ENCODE results near the gene SRSF3.
A peak's percentile ranks its signal among the peaks of the same experiment; 100 is the strongest.
"Not testable (repeated sequence)": the region's sequence is repeated elsewhere in the genome, so short reads cannot be mapped to it uniquely, and the experiment has no call there.

Gene SRSF3

DNA sequence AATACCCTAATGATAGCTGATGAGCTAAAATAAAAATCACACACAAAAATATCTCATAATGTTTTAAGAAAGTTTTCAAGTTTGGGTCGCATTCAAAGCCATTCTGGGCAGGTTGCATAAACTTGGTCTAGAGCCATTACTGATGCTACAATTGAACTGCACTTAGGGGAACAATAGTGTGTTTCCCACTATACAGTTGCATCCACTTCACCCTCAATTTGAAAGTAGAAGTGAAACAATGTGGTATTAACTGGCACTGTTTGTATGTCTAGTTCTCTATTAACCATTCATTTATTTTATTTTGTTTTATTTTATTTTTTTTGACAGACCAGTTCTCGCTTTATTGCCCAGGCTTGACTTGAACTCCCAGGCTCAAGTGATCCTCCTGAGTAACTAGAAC lies 23.9 kb upstream of the SRSF3 start:
- no peaks in the 10 kb centered on the region for H3K9me3 ChIP-seq
- no peaks in the 10 kb centered on the region for H3K27me3 ChIP-seq
- H3K36me3 ChIP-seq, result no peaks in the 10 kb centered on the region
- H3K27ac ChIP-seq, result no peak overlapping the region
- H3K4me1 ChIP-seq (ENCODE audit: control insufficient read depth in 1 of 2, insufficient read depth in 1 of 2, low read depth in 1 of 2, low read length in 1 of 2), result peaks cover 19 to 23% of the 10 kb centered on the region in 2 experiments
- H3K4me3 ChIP-seq (ENCODE audit: low read depth in 1 of 2, low read length in 1 of 2), result no peak overlapping the region
- TF ChIP-seq, protein P1, sequence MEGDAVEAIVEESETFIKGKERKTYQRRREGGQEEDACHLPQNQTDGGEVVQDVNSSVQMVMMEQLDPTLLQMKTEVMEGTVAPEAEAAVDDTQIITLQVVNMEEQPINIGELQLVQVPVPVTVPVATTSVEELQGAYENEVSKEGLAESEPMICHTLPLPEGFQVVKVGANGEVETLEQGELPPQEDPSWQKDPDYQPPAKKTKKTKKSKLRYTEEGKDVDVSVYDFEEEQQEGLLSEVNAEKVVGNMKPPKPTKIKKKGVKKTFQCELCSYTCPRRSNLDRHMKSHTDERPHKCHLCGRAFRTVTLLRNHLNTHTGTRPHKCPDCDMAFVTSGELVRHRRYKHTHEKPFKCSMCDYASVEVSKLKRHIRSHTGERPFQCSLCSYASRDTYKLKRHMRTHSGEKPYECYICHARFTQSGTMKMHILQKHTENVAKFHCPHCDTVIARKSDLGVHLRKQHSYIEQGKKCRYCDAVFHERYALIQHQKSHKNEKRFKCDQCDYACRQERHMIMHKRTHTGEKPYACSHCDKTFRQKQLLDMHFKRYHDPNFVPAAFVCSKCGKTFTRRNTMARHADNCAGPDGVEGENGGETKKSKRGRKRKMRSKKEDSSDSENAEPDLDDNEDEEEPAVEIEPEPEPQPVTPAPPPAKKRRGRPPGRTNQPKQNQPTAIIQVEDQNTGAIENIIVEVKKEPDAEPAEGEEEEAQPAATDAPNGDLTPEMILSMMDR (IDR thresholded peaks at IDR 0.05), result no peak

DNA sequence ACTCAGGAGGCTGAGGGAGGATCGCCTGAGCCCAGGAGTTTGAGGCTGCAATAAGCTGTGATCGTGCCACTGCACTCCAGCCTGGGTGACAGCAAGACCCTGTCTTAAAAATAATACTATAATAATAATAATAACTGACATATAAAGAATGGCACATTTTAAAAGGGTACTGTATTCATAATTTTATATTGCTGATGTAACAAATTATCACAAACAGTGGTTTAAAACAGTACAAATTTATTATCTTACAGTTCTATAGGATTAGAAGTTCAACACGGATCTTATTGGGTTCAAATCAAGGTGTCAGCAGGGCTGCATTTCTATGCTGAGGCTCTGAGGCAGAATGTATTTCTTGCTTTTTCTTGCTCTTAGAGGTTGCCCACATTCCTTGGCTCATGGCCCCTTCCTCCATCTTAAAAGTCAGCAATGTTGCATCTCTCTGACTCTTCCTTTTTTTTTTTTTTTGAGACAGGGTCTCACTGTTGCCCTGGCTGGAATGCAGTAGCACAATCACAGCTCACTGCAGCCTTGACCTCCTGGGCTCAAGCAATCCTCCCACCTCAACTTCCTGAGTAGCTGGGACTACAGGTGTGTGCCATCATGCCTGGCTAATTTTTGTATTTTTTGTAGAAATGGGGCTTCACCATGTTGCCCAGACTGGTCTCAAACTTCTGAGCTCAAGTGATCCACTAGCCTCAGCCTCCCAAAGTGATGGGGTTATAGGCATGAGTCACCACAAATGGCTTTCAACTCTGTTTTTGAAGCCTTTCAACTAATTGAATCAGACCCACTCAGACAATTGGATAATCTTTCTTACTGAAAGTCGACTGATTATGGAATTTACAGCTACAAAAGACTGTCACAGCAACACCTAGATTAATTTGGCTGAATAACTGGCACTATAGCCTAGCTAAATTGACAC lies 22.8 kb upstream of the SRSF3 start:
- TF ChIP-seq, protein P1 (IDR thresholded peaks at IDR 0.05), result no peak
- no peak overlapping the region for H3K27ac ChIP-seq
- H3K9me3 ChIP-seq, result no peaks in the 10 kb centered on the region
- H3K27me3 ChIP-seq, result no peaks in the 10 kb centered on the region
- no peaks in the 10 kb centered on the region for H3K36me3 ChIP-seq
- H3K4me1 ChIP-seq (ENCODE audit: control insufficient read depth in 1 of 2, insufficient read depth in 1 of 2, low read depth in 1 of 2, low read length in 1 of 2), result peaks cover 19 to 23% of the 10 kb centered on the region in 2 experiments
- H3K4me3 ChIP-seq (ENCODE audit: low read depth in 1 of 2, low read length in 1 of 2), result no peak overlapping the region

DNA sequence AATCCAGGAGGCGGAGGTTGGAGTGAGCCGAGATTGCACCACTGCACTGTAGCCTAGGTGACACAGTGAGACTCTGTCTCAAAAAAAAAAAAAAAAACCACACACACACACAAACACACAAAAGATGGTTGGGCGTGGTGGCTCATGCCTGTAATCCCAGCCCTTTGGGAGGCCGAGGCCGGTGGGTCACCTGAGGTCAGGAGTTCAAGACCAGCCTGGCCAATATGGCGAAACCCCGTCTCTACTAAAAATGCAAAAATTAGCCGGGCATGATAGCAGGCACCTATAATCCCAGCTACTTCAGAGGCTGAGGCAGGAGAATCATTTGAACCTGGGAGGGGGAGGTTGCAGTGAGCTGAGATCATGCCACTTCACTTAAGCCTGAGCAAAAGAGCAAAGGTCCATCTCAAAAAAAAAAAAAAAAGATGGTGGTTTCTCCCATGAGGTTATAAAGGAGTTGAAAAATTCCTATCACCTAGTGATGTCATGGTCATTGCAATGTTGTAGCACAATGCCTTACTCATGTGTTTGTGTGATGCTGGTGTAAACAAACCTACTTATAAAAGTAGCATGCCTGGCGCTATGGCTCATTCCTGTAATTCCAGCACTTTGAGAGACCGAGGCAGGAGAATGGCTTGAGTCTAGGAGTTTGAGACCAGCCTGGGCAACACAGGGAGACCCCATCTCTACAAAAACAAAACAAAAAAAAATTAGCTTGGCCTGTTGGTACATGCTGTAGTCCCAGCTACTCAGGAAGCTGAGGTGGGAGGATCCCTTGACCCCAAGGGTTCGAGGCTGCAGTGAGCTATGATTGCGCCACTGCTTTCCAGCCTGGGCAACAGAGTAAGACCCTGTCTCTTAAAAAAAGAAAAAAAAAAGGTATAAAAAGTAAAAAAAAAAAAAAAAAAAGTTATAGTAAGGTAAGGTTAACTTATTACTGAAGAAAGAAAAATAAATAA lies 21.5 kb upstream of the SRSF3 start:
- not testable (repeated sequence) for H3K27ac ChIP-seq; H3K36me3 ChIP-seq; H3K4me3 ChIP-seq (ENCODE audit: low read depth in 1 of 2, low read length in 1 of 2); H3K27me3 ChIP-seq; H3K9me3 ChIP-seq
- H3K4me1 ChIP-seq (ENCODE audit: control insufficient read depth in 1 of 2, insufficient read depth in 1 of 2, low read depth in 1 of 2, low read length in 1 of 2), result peaks cover 15 to 19% of the 10 kb centered on the region in 2 experiments

DNA sequence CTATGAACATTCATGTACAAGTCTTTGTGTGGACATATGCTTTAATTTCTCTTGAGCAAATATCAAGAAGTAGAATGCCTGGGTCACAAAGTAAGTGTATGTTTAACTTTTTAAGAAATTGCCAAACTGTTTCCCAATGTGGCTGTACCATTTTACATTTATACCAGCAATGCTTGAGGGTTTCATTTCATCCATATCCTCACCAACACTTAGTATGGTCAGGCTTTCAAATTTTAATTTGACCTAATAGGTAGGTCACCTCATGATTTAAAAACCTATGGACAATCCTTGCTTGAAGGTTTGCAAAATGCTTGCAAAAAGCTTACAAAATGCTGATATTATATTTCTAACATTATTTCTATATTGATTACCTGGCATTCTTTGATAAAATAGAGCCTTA lies 19.5 kb upstream of the SRSF3 start:
- TF ChIP-seq, protein P1 (IDR thresholded peaks at IDR 0.05), result no peak
- Histone ChIP-seq H3K9me3 (no peaks in the 10 kb centered on the region), H3K36me3 (no peaks in the 10 kb centered on the region), H3K27me3 (no peaks in the 10 kb centered on the region), H3K27ac (no peak overlapping the region), H3K4me3 (ENCODE audit: low read depth in 1 of 2, low read length in 1 of 2) (no peak overlapping the region), H3K4me1 (ENCODE audit: control insufficient read depth in 1 of 2, insufficient read depth in 1 of 2, low read depth in 1 of 2, low read length in 1 of 2) (peaks cover 28 to 32% of the 10 kb centered on the region in 2 experiments)

DNA sequence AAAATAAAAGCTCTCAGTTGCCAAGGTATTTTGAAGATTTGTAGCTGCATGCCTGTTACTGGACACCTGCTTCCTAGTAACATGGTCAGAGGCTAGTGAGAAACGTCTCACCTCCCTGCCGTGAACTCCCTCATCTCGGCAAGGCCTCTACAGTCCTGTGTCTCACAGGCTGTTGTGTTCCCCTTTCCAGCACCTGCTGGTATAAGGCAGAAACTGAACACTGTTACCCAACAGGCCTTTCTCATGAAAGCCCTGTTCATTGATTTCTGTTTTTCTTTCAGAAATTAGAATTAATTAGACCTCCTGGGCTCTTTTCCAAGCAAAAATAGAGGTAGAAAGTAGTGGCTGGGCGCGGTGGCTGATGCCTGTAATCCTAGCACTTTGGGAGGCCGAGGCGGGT lies 17.6 kb upstream of the SRSF3 start:
- TF ChIP-seq, protein P1 (IDR thresholded peaks at IDR 0.05), result no peak
- no peak overlapping the region for H3K4me3 ChIP-seq (ENCODE audit: low read depth in 1 of 2, low read length in 1 of 2)
- peak overlapping the region; percentile 46 for H3K27ac ChIP-seq
- H3K36me3 ChIP-seq, result no peaks in the 10 kb centered on the region
- H3K27me3 ChIP-seq, result no peaks in the 10 kb centered on the region
- H3K9me3 ChIP-seq, result no peaks in the 10 kb centered on the region
- peaks cover 36 to 37% of the 10 kb centered on the region in 2 experiments for H3K4me1 ChIP-seq (ENCODE audit: control insufficient read depth in 1 of 2, insufficient read depth in 1 of 2, low read depth in 1 of 2, low read length in 1 of 2)
